K562 (cell line): ENCODE results near the gene COL1A1. TPM values are rescaled to one million over a fixed set of nuclear protein-coding genes. Genes with fewer than 3 reads are reported as not detected.

Experiments used
- ATAC-seq: fragments of 200-7000 bp; cut with Tn5 transposase; 3 replicates; pipeline ENCODE4 v1.9.1; 2020; ENCODE audit warnings: moderate library complexity
- BruUV-seq: library from RNA; stranded (reverse); fragments of 400-500 nt; replicated peaks from 2 replicates; lab custom pipeline; 2021; lab: Mats Ljungman, UMichigan
- CTCF ChIA-PET: fragments of 300-600 bp; formaldehyde crosslinking; extraction: SDS; loops from one replicate; lab custom pipeline; 2021; ENCODE audit warnings: low intra/inter-chr PET ratio; lab: Yijun Ruan, JAX
- POLR2A ChIA-PET: fragments of 300-600, 350-650 bp; sonication (Branson Sonifier 250); formaldehyde crosslinking; extraction: SDS; loops from one replicate; lab custom pipeline; 2021; ENCODE audit warnings: antibody characterized with exemption, inconsistent platforms; lab: Yijun Ruan, JAX
- DNase-seq, 4 experiments: peaks; one replicate each; pipeline versions ENCODE4 v3.0.0 to v3.0.0-alpha.2; 2011 to 2018; ENCODE audit warnings: low spot score in 3 of 4, mixed read lengths in 3 of 4; ENCODE audit errors: extremely low read depth in 1 of 4
- FAIRE-seq: peaks from 2 replicates; lab custom pipeline; 2011; peaks lifted over from hg19 to GRCh38; lab: Jason Lieb, UNC
- H2AFZ ChIP-seq: 2 replicates; pipeline ENCODE4 v1.6.0; 2011; ENCODE audit warnings: low read depth, low read length, control low read depth, inconsistent platforms
- H3K27ac ChIP-seq: fragments of 200-600 bp; 3 replicates; pipeline ENCODE4 v1.8.0; 2011; ENCODE audit warnings: low read depth, mild to moderate bottlenecking, control low read depth, inconsistent platforms, low read length, moderate library complexity, mixed read lengths; ENCODE audit errors: extremely low read depth
- H3K27me3 ChIP-seq, 2 experiments: fragments of 300-600 bp in 1 of 2; 2 replicates in 1 of 2; 3 replicates in 1 of 2; pipeline versions ENCODE4 v1.6.0 to v1.8.0; 2011; ENCODE audit warnings: inconsistent platforms in 2 of 2, low read length in 2 of 2, mild to moderate bottlenecking in 1 of 2, mixed read lengths in 1 of 2, moderate library complexity in 1 of 2; ENCODE audit not compliant: control insufficient read depth in 2 of 2, insufficient read depth in 2 of 2
- H3K36me3 ChIP-seq: fragments of 300-600 bp; 3 replicates; pipeline ENCODE4 v1.8.0; 2011; ENCODE audit warnings: mild to moderate bottlenecking, low read length, inconsistent platforms; ENCODE audit not compliant: control insufficient read depth, insufficient read depth
- H3K4me1 ChIP-seq, 2 experiments: fragments of 200-600 bp in 1 of 2; replicated peaks in 1 of 2; 2 replicates in 1 of 2; 3 replicates in 1 of 2; pipeline versions ENCODE4 v1.5.1 to v1.8.0; 2011; ENCODE audit warnings: inconsistent platforms in 2 of 2, low read length in 2 of 2, mild to moderate bottlenecking in 1 of 2, mixed read lengths in 1 of 2, moderate library complexity in 1 of 2; ENCODE audit not compliant: control insufficient read depth in 2 of 2, insufficient read depth in 2 of 2
- H3K4me2 ChIP-seq: 2 replicates; pipeline ENCODE4 v1.6.1; 2011; ENCODE audit warnings: low read length, control low read depth, inconsistent platforms, mixed read lengths; ENCODE audit not compliant: insufficient read depth
- H3K4me3 ChIP-seq: fragments of 200-600 bp; sonication (generic), shearing (Covaris generic); 2 replicates; pipeline ENCODE4 v1.5.1; 2016; ENCODE audit warnings: control low read depth, inconsistent platforms
- H3K79me2 ChIP-seq: fragments of 200-600 bp; 3 replicates; pipeline ENCODE4 v1.8.0; 2011; ENCODE audit warnings: low read length, inconsistent platforms; ENCODE audit not compliant: control insufficient read depth, insufficient read depth
- H3K9ac ChIP-seq, 2 experiments: 2 replicates each; pipeline versions ENCODE4 v1.6.0 to v1.6.1; 2011; ENCODE audit warnings: low read depth in 2 of 2, low read length in 2 of 2, control low read depth in 1 of 2, inconsistent platforms in 1 of 2, mild to moderate bottlenecking in 1 of 2, mixed read lengths in 1 of 2; ENCODE audit not compliant: insufficient read depth in 1 of 2
- H3K9me1 ChIP-seq: one replicate; pipeline ENCODE4 v1.6.0; 2011; ENCODE audit warnings: inconsistent platforms, mild to moderate bottlenecking, low read length, moderate library complexity; ENCODE audit not compliant: control insufficient read depth, insufficient read depth
- H3K9me3 ChIP-seq: replicated peaks from 2 replicates; pipeline ENCODE4 v1.5.1; 2011; ENCODE audit warnings: low read depth, low read length, inconsistent platforms; ENCODE audit not compliant: control insufficient read depth, insufficient read depth
- H4K20me1 ChIP-seq: replicated peaks from 2 replicates; pipeline ENCODE4 v1.6.1; 2011; ENCODE audit warnings: low read length, inconsistent platforms, mixed read lengths; ENCODE audit not compliant: control insufficient read depth, insufficient read depth
- ARID1B ChIP-seq: fragments of 450-650 bp; IDR thresholded peaks from 2 replicates; pipeline ENCODE4 v1.6.1; 2016; ENCODE audit warnings: antibody characterized with exemption, mild to moderate bottlenecking, inconsistent platforms
- CBX5 ChIP-seq: IDR thresholded peaks from 2 replicates; pipeline ENCODE4 v1.6.1; 2014; ENCODE audit warnings: low read depth, borderline replicate concordance
- GABPB1 ChIP-seq: sonication (generic); formaldehyde crosslinking; IDR thresholded peaks from 2 replicates; pipeline ENCODE4 v1.8.0; 2022; ENCODE audit warnings: mild to moderate bottlenecking, missing genetic modification reagents
- GATA2 ChIP-seq: sonication (generic); formaldehyde crosslinking; IDR thresholded peaks from 2 replicates; pipeline ENCODE4 v1.4.0; 2020; ENCODE audit warnings: mild to moderate bottlenecking, missing genetic modification reagents
- HBP1 ChIP-seq: fragments of 450-650 bp; formaldehyde crosslinking; IDR thresholded peaks from 2 replicates; pipeline ENCODE4 v1.4.0; 2022; ENCODE audit warnings: missing genetic modification characterization
- MCM5 ChIP-seq: fragments of 450-650 bp; IDR thresholded peaks from 2 replicates; pipeline ENCODE4 v1.6.1; 2016; ENCODE audit warnings: low read depth
- NCOR1 ChIP-seq: fragments of 450-650 bp; IDR thresholded peaks from 2 replicates; pipeline ENCODE4 v1.6.1; 2016; ENCODE audit warnings: mild to moderate bottlenecking, moderate library complexity
- NKRF ChIP-seq: fragments of 450-650 bp; IDR thresholded peaks from 2 replicates; pipeline ENCODE4 v1.6.1; 2016; ENCODE audit warnings: borderline replicate concordance
- SIX5 ChIP-seq, 2 experiments: IDR thresholded peaks; 2 replicates each; pipeline ENCODE4 v1.6.1; 2011; ENCODE audit warnings: low read length in 2 of 2, borderline replicate concordance in 1 of 2, low read depth in 1 of 2, mild to moderate bottlenecking in 1 of 2, moderate library complexity in 1 of 2; ENCODE audit not compliant: insufficient read depth in 1 of 2
- SOX6 ChIP-seq: fragments of 450-650 bp; IDR thresholded peaks from 2 replicates; pipeline ENCODE4 v1.6.1; 2014; ENCODE audit warnings: mild to moderate bottlenecking
- SREBF1 ChIP-seq: fragments of 150-350 bp; IDR thresholded peaks from 2 replicates; pipeline ENCODE4 v1.6.1; 2014; ENCODE audit warnings: antibody characterized with exemption, low read depth, low read length, borderline replicate concordance
- U2AF2 ChIP-seq: fragments of 200-400 bp; formaldehyde crosslinking; optimal IDR thresholded peaks from 2 replicates; pipeline ENCODE3; 2017; ENCODE audit warnings: low read depth, mild to moderate bottlenecking, low read length
- ZBTB9 ChIP-seq: fragments of 450-650 bp; formaldehyde crosslinking; IDR thresholded peaks from 2 replicates; pipeline ENCODE4 v1.4.0; 2020; ENCODE audit warnings: mild to moderate bottlenecking, moderate library complexity
- ZNF253 ChIP-seq: fragments of 250-450 bp; sonication (Bioruptor Pico); conservative IDR thresholded peaks from 2 replicates; pipeline ENCODE4 v1.6.1; 2021; ENCODE audit warnings: mild to moderate bottlenecking
- ZNF551 ChIP-seq: fragments of 250-450 bp; sonication (Bioruptor Pico); IDR thresholded peaks from 2 replicates; pipeline ENCODE4 v1.5.0; 2021; ENCODE audit warnings: mild to moderate bottlenecking, moderate library complexity
- WGBS: fragments of 100-300 bp; shearing (Covaris generic); methylation state at CpG from one replicate; pipeline ENCODE4 v1.1.6; 2016; ENCODE audit warnings: low coverage, mixed read lengths; ENCODE audit not compliant: insufficient coverage; ENCODE audit errors: missing lambda C conversion rate; 5-methylcytosine and 5-hydroxymethylcytosine counted together
- in situ Hi-C: fragments of 300-500 bp; cut with MboI; formaldehyde crosslinking; loops from 4 replicates; pipeline ENCODE4 v1.15.0; 2018; ENCODE audit warnings: inconsistent platforms, mixed read lengths
- intact Hi-C: fragments of 100-400 bp; cut with micrococcal nuclease; formaldehyde crosslinking; loops from 2 replicates; pipeline ENCODE4 v1.14.2; 2022
- polyA plus RNA-seq, 8 experiments: library from polyadenylated mRNA; depleted of rRNA in 4 of 8; stranded (reverse) in 5 of 8; unstranded in 3 of 8; fragments of >200 nt; fragmentation: Nextera tagmentation in 2 of 8; fragmentation: Illumina TruSeq in 1 of 8; extraction: Ambion mirVana in 2 of 8; extraction: Trizol in 1 of 8; gene quantifications; 2 replicates each; pipeline versions ENCODE4 v1.2.1 to v1.2.3, GENCODE V29; 2011 to 2014; ENCODE audit warnings: inconsistent platforms in 1 of 8, missing spikeins in 1 of 8
- total RNA-seq, 7 experiments: library from RNA; depleted of rRNA in 6 of 7; stranded (reverse); fragments of >200 nt in 6 of 7; fragmentation: Illumina TruSeq in 2 of 7; extraction: Trizol in 2 of 7; gene quantifications; 2 replicates each; pipeline versions ENCODE4 v1.2.1 to v1.2.3, GENCODE V29; 2011 to 2021; ENCODE audit warnings: low replicate concordance in 1 of 7

COL1A1 gene
- total and polyA plus RNA-seq, 9 of the 15 experiments (the other 6 are each of a cell fraction or from before 2014, with no cell fraction given) = 0.04 to 3.4 (median 0.18) TPM

- Histone ChIP-seq H3K4me2 (no peak overlapping the region), H3K27ac (no peak overlapping the region), H3K9me1 (peaks cover 3% of the 10 kb centered on the region), H3K9ac (no peak overlapping the region), H3K9me3 (no peaks in the 10 kb centered on the region), H3K4me3 (no peak overlapping the region), H3K27me3 (no peaks in the 10 kb centered on the region), H3K36me3 (peaks cover 74% of the 10 kb centered on the region), H3K4me1 (peaks cover 6 to 28% of the 10 kb centered on the region in 2 experiments; a peak in 4 of 5 replicates), H4K20me1 (peaks cover 11% of the 10 kb centered on the region), H2AFZ (no peak overlapping the region), H3K79me2 (peaks cover 3% of the 10 kb centered on the region; the same call in 1 of the 3 replicates)
- in situ Hi-C loops = no loop called here
- WGBS = 79% methylated on average over 4 of the region's 4 CpGs
- POLR2A ChIA-PET = interaction anchor here (0.6 to 2.1 kb wide), 5 partner anchors 11 to 903 kb away, joined by 3 to 9 read pairs (median 4); no protein-coding TSS in a partner anchor
- CTCF ChIA-PET = no interaction called here
- ATAC-seq (no peak), DNase-seq (no peak), FAIRE-seq (no peak)
- BruUV-seq = no TSS peak
- intact Hi-C loops = no loop called here
- TF ChIP-seq CBX5 = no peak
- TF ChIP-seq ZNF551 = no peak
- no peak for TF ChIP-seq SOX6
- TF ChIP-seq ARID1B = no peak
- TF ChIP-seq GATA2 (CRISPR knock-in tag) = no peak
- no peak for TF ChIP-seq SREBF1
- no peak for TF ChIP-seq NCOR1
- no peak for TF ChIP-seq HBP1 (CRISPR knock-in tag)
- TF ChIP-seq NKRF = no peak
- no peak for TF ChIP-seq SIX5 (IDR thresholded peaks at IDR 0.05; ENCODE audit: borderline replicate concordance in 1 of 2, insufficient read depth in 1 of 2, low read depth in 1 of 2, low read length in 2 of 2)
- TF ChIP-seq ZNF253 (CRISPR knock-in tag) = no peak
- no peak for TF ChIP-seq GABPB1 (CRISPR knock-in tag)
- no peak for TF ChIP-seq MCM5
- no peak for TF ChIP-seq U2AF2
- TF ChIP-seq ZBTB9 (CRISPR knock-in tag) = no peak
Measured at GRCh38 chr17:50137042-50137441, 64.4 kb downstream of the COL1A1 start.
